GM19240 (cell line): ENCODE data around the gene SUPT7L.
"Not testable (repeated sequence)": the region's sequence is repeated elsewhere in the genome, so short reads cannot be mapped to it uniquely, and the experiment has no call there.

ENCODE experiments used
- DNase-seq: peaks from one replicate; pipeline ENCODE4 v3.0.0; 2011; ENCODE audit warnings: low spot score; ENCODE audit not compliant: insufficient read length

The SUPT7L gene

DNA sequence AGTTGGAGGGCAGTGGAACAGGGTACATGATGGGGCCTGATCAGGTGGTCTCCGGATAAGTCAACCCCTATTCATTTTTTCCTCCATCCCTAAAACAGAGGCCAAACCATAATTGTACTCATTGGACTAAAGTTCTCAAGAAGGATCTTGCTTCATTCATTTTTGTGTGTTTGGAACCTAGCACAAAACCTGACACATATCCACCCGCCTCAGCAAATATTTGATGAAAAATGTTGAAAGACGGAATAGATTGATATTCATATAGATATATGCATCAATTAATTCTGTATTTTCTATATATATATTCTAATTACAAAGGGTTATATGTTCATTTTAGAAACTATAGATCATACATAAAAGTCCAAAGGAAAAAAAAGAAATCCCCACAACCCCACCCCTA lies 22.2 kb upstream of the SUPT7L start:
- DNase-seq, result no peak

DNA sequence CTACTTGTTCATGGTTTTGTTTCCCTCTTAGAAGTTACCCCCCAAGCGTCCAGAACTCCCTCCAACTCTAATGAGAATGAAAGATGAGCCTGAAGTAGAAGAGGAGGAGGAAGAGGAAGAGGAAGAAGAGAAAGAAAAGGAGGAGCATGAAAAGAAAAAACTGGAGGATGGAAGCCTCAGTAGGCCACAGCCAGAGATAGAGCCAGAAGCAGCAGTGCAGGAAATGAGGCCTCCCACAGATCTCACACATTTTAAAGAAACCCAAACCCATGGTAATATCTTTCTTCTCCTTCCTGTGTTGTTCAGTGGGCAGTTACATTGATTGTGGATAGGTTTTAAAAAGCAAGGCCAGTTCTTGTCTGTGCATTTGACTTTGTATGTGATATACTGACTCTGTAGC lies 21.6 kb upstream of the SUPT7L start:
- not testable (repeated sequence) for DNase-seq

DNA sequence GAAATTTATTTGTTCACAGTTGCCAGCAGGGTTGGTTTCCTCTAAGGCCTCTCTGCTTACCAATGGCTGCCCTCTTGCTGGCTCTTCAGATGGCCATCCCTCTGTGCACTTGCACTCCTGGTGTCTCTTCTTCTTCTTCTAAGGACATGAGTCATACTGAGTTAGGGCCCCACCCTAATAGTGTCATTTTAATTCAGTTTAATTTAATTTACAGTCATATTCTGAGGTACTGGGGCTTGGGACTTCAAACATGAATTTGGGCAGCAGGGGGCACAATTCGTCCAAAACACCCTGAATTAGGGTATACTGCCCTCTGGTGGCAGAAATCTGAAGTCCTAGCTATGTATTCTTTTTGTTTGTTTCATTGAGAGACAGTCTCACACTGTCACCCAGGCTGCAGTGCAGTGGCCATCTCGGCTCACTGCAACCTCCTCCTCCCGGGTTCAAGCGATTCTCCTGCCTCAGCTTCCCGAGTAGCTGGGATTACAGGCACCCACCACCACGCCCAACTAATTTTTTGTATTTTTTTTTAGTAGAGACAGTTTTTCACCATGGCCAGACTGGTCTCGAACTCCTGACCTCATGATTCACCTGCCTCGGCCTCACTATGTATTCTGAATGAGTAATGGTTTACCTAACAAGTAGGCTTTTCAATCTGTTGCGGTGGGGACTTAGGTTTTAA lies 20.1 kb upstream of the SUPT7L start:
- DNase-seq, result peak; percentile 19

DNA sequence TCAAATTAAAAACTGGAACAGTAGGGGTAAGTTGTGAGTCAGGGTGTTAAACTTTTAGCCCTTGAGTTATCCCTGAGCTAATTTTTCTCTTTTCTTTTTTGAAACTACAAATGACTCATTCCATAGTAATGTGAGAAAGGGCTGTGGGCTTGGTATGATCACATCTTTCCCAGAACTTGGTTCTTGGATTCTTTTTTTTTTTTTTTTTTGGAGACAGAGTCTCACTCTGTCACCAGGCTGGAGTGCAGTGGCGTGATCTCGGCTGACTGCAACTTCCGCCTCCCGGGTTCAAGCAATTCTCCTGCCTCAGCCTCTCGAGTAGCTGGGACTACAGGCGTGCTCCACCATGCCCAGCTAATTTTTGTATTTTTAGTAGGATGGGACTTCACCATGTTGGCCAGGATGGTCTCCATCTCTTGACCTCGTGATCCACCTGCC lies 18.9 kb upstream of the SUPT7L start:
- DNase-seq, result not testable (repeated sequence)

DNA sequence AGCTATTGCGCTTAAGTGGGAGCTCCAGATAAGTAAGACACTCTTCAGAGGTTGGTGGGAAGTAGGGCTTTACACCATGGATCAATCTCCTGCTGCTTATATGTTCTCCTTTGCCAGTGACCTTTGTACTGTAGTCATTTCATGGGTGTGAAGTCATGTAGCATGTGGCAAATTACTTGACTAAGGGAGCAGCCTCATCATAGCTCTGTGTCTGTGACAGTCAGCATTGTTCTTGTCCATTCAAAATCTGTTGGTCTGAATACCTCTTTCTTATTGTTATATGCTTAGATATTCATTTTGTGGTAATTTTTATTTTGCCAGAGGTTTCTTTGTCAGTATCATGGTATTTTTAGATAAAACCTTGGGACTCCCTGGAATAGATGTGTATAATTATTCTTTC lies 18.4 kb upstream of the SUPT7L start:
- no peak for DNase-seq

DNA sequence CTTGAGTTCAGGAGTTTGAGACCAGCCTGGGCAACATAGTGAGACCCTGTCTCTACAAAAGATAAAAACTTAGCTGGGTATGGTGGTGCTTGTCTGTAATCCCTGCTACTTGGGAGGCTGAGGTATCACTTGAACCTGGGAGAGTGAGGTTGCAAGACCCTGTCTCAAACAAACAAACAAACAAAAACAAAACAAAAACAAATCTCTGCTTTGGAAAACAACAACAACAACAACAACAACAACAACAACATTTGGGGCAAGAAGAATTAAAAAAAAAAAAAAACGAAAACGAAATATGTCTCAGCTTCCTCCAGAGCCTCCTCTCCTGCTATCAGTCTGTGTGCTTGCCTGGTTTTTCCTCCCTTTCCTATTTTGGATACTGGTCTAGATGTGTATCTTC lies 17.2 kb upstream of the SUPT7L start:
- no peak for DNase-seq

DNA sequence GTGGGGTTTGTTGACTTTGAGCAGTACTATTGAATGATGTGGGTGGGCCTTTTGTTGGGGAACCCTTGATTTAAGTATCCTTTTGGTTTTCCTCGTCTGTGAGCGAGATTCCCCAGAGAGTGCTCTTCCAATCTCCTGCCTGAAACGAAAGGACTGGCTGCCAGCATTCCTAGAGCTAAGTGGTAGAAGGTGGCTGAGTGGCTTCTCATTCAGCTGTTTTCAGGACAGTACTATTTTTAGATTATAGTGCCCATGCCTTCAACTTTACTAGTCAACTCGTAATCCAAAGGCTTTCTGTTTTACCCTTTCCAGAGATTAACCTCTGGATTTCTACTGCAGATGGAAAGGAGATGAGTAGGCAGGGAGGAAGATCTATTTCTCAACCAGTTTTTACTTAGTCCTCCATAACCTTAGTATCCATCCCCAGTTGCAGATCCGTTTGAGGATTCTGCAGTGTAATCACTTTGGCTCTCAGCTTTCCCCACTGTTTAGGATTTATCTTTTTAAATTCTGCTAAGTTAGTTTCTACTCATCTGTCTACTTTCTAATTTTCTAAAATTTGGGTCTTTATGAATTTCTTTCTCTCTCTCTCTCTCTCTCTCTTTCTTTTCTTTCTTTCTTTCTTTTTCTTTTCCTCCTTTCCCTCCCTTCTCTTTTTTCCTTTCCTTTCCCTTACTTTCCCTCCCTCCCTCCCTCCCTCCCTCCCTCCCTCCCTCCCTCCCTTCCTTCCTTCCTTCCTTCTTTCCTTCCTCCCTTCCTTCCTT lies 9.5 kb upstream of the SUPT7L start:
- DNase-seq, result no peak

DNA sequence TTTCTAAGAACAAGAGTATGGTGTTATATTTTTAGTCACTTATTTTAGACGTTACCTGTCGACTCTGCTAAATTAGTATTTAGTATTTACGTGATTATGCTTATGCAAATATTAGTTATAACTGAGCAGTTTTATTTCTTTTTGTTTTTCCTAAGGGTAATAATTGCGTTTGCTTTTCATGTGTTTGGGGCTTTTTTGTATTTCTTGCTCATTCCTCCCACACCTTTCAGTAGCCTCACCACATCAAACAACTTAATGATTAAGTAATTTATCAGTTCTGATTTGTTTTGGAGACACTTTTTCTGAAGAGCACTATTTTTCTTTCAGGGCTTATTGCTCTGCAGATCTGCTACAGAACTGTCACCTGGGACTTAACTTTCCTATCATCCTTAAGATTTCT lies 7.8 kb upstream of the SUPT7L start:
- no peak for DNase-seq

DNA sequence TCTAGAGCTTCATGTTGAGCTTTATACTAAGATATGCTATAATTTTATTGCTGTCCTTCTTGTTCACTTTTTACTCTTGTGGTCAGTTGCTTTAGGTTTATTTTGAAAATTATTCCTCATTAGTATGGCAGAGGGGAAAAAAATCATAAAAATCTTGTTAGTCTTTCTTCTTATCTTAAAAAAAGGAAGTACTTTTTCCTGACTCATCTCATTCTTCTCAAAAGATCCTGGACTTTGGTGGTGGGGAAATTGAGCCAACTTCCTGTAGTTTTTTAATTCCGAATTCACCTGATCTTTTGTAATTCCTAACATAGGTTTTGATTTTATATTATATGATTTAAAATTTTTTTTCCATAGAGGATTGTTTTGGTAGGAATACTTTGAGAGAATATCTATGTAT lies 4.0 kb upstream of the SUPT7L start:
- no peak for DNase-seq

DNA sequence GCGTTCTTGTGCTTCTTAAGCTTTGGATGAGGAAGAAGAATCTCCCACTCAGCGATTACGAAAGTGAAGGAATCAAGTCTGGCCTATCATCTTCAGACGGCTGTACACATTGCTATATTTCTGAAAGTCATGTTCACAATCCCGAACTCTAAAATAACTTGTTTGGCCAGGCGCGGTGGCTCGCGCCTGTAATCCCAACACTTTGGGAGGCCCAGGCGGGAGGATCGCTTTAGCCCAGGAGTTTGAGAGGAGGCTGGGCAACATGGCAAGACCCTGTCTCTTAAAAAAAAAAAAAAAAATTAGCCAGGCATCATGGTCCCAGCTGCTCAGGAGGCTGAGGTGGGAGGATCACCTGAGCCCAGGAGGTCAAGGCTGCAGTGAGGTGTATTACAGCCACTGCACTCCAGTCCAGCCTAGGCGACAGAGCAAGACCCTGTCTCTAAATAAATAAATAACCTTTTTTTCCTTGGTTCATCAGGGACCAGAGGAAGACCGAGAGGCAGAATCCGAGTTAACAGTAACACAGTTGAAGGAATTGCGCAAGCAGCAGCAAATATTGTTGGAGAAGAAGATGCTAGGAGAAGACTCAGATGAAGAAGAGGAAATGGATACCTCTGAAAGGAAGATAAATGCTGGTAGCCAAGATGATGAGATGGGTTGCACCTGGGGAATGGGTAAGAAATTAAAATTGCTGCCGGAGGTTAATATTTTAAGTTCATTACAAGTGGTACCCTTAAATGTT lies 1.4 kb upstream of the SUPT7L start:
- no peak for DNase-seq

DNA sequence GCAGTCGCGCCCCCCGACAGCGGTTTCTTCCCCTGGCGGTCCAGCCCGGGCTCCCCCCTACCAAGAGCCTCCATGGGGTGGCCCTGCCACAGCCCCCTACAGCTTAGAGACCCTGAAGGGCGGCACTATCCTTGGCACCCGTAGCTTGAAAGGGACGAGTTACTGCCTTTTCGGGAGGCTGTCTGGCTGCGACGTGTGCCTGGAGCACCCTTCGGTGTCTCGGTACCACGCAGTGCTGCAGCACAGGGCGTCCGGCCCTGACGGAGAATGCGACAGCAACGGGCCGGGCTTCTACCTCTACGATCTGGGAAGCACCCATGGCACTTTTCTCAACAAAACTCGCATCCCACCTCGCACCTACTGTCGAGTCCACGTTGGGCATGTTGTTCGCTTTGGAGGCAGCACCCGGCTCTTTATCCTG lies 750 bp upstream of the SUPT7L start:
- no peak for DNase-seq

DNA sequence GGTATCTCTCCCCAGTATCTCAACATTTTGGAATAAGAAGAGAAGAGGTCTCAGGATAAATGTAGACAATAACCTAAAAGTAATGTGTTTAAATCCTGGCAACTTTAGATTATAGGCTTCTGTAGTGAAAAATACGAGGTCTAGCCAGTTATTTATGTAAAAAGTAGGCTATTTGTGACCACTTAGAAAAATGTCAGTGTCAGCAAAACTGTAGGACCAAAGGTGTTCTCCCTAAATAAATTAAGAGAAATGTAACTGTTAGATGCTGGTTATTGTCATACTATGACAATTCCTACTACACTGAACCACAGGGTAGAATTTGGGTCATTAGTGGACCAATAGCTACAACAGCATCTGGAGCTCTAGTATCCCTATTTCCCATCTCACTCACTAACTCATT lies 2.0 kb downstream of the SUPT7L start:
- no peak for DNase-seq

DNA sequence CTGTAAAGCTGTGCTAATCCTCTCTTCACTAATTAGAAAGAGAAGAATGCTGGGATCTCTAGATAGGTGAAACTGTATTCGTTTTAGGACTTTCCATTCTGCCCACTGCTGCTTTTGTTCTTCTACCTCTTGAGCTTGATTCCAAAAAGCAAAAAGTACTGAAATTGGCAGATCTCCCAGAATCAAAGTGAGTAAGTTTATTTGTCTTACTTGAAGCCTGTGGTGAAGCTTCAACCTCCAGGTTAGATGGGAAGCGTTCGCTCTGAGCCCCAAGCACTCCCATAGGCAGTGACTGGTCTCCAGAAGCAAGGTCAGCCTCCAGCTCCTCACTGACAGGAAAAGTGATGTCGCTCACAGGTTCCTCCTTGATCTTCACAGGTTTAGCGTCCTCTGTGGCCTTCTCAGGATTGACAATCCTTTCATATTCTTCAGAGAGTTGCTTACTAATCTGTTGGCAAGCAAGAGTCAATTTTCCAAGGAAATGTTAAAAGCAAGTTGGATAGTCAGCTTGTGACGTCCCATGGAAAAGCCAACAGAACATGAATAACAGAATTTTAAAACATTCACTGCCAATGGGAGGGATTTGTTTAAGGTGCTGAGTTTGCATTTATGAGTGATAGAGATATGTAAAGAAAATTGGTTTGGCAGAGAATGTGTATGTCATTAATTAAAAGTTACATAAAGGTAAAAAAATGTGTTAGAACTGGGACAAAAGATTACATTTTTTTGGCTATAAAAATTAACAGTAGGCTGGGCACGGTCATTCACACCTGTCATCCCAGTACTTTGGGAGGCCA lies 8.1 kb downstream of the SUPT7L start:
- no peak for DNase-seq

DNA sequence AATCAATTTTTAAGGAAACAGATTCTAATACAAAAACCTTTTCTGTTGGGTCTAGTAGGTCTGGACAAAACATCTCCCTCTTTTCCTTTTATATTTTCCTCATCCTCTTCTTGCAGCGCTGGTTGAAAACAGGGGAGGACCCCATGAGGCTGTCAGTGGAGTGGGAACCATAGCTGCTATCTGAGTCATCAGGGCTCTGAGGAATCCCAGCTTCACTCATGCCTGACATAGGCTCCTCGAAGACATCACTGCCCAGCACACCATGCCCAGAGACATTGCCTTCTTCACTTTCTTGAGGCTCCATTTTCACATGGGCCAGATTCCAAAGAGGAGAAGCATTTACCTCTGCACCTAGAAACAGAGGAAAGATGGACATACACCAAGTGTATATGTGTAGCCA lies 10.0 kb downstream of the SUPT7L start:
- no peak for DNase-seq

DNA sequence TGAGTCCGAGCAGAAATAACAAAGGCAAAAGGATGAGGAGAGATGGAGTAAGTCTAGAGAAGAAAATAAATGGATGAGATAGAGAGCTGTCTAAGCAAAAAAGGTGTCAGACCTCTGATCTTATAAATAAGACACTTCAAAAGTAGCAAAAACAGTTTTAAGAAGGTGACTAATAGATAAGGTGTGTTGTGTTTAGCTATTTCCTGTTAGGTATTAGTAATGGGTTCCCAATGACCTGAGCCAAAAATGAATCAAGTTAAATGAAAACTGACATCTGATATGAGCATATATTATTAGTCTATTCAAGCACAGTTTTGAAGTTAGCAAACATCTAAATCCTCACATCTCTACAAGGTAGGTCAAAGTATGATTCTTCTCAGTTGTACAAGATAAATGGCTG lies 10.6 kb downstream of the SUPT7L start:
- DNase-seq, result no peak

DNA sequence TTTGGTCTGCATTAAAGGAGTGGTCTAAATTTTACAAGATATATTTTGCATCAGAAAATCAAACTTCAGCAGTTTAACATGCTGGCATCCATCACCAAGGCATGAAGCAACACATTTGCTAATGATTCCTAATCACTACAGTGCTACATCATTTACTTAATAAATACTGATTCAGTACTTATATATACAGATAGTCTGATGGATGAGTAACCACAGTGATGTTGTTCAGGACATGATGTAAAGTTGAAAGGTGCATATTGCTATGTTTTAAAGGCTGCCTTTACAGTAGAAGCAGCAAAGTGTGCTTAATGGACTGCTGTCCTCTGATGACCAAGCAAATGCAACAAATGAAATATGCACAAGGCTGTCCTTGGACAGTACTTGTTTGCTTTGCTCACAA lies 11.1 kb downstream of the SUPT7L start:
- DNase-seq, result no peak

DNA sequence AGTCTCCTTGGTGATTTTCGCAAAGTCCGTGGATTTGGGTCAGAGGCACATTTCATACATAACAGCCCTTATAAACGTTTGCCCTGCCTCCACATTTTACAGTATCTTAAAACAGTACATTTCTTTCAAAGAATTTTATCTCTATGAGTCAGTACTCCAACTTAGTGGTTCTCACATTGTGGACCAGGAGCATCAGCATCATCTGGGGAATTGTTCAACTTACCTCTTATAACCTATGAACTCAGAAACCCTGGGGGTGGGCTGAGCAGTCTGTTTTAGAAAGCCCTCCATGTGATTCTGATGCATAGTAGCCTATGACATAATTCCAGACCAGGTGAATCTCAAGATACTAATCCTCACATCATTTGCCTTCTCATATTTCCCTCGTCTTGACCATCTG lies 12.4 kb downstream of the SUPT7L start:
- no peak for DNase-seq

DNA sequence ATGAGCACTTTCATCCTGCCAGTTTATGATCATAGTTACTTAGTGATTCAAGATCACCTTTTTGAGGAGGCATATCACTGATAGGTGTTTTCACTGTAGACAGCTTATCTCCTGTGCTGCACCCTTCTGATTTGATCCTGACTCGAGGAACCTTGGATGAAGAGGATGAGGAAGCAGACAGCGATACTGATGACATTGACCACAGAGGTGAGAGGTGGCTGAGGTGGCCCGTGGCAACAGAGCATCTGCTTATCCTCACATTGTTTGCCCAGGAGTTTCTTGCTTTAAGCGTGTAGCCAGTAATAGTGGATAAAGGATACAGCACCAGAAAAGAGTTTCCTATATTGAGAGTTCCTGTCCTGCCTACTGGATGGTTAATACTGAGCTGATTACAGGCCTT lies 15.7 kb downstream of the SUPT7L start:
- DNase-seq, result no peak

DNA sequence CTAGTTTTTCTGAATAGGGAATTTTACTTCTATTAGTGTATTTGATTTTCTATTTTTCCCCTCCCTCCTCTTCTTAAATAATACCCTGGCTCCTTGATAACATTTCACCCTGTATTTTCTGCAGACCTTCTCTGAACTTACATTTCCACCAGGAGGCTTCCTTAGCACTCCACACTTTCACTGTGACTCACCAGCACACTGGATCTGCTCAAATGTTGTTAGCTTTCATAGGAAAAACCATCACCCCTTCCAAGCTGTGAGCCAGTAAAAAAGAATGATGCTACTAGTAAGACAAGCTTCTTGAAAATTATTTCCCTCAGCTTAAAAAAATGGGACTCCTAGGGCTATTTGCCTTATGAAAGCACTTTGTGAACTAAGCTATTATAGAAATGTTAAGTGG lies 16.1 kb downstream of the SUPT7L start:
- no peak for DNase-seq

DNA sequence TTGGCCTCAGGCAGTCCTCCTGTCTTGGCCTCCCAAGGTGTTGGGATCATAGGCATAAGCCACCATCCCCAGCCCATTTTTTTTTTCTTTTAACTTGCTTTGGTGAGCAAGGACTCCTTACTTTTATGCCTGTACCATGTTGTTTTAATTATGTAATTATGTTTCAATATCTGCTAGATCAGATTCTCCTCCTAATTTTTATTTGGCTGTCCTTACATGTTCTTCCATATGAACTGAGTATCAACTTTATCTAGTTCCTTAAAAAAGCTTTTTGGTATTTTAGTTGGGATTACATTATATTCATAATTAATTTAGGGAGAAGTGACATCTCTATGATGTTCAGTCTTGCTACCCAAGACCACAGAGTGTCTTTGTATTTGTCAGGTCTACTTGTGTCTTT lies 18.2 kb downstream of the SUPT7L start:
- DNase-seq, result no peak

DNA sequence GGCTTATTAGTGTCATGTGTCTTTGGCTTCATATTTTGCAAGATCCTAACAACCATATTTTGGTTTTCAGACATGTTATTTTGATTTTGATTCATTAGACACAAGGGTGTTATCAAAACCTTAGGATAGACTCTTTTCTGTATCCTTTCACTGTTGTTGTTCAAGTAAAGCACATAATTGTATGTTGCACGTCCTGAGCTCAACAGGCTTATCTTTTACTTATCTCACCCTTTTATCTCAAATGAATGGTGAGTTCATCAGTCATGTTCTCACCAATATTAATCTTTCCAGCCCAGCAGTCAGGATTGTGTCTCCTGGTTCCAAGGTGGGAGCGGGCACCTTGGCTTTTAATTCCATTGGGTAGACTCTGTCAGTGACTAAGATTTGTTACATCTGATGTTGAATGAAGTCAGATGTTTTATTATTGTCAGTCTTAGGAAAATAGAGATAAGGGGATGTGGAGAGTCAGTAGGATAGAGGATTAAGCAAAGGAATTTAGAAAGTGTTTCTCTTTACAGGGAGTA lies 22.6 kb downstream of the SUPT7L start:
- DNase-seq, result no peak
